A549 (cell line): ENCODE measurements around the gene C5orf58. TPM values are rescaled to one million over a fixed set of nuclear protein-coding genes. Genes with fewer than 3 reads are reported as not detected.

Experiments used
- ATAC-seq, 2 experiments: fragments of 200-7000 bp in 1 of 2; fragments of >200 bp in 1 of 2; cut with Nextera tagmentation in 1 of 2; cut with Tn5 transposase in 1 of 2; 3 replicates each; pipeline versions ENCODE4 v1.8.0 to v1.9.1; 2018 to 2020; ENCODE audit warnings: mild to moderate bottlenecking in 1 of 2, moderate library complexity in 1 of 2
- CTCF ChIA-PET: fragments of 300-600 bp; sonication (Branson Sonifier 250); formaldehyde crosslinking; extraction: SDS; loops from one replicate; lab custom pipeline; 2021; ENCODE audit warnings: antibody characterized with exemption, inconsistent platforms; lab: Yijun Ruan, JAX
- POLR2A ChIA-PET: fragments of 350-600 bp; formaldehyde crosslinking; extraction: SDS; loops from one replicate; lab custom pipeline; 2021; ENCODE audit warnings: antibody characterized with exemption, inconsistent platforms; lab: Yijun Ruan, JAX
- DNase-seq, 2 experiments: peaks; one replicate each; pipeline versions ENCODE4 v3.0.0 to v3.0.0-alpha.2; 2011 to 2016; ENCODE audit warnings: low read depth in 1 of 2, low spot score in 1 of 2
- FAIRE-seq: peaks from 2 replicates; lab custom pipeline; 2011; peaks lifted over from hg19 to GRCh38; lab: Jason Lieb, UNC
- H3K27ac ChIP-seq, 2 experiments: fragments of >200 bp; sonication (Bioruptor Twin); formaldehyde crosslinking; 3 replicates each; pipeline ENCODE4 v1.5.1; 2016 to 2017
- H3K4me1 ChIP-seq: fragments of >200 bp; sonication (Bioruptor Twin); formaldehyde crosslinking; 3 replicates; pipeline ENCODE4 v1.6.1; 2016
- H3K4me2 ChIP-seq: fragments of >200 bp; sonication (Bioruptor Twin); formaldehyde crosslinking; 3 replicates; pipeline ENCODE4 v1.6.1; 2016
- H3K4me3 ChIP-seq: fragments of >200 bp; sonication (Bioruptor Twin); formaldehyde crosslinking; 3 replicates; pipeline ENCODE4 v1.5.1; 2016
- H3K9me3 ChIP-seq: fragments of >200 bp; sonication (Bioruptor Twin); formaldehyde crosslinking; 3 replicates; pipeline ENCODE4 v1.6.1; 2016
- ATOH8 ChIP-seq: fragments of 250-450 bp; sonication (Bioruptor Pico); IDR thresholded peaks from 2 replicates; pipeline ENCODE4 v1.5.0; 2020; ENCODE audit warnings: low read depth, mild to moderate bottlenecking, moderate library complexity
- CBX2 ChIP-seq: fragments of 200-600 bp; sonication (generic); IDR thresholded peaks from 2 replicates; pipeline ENCODE4 v1.6.1; 2016; ENCODE audit warnings: low read depth, mild to moderate bottlenecking, borderline replicate concordance
- CHD2 ChIP-seq: fragments of 150-350 bp; IDR thresholded peaks from 2 replicates; pipeline ENCODE4 v1.6.1; 2014; ENCODE audit warnings: low read length; ENCODE audit not compliant: partially characterized antibody
- CHD4 ChIP-seq: fragments of 200-600 bp; sonication (generic); IDR thresholded peaks from 2 replicates; pipeline ENCODE4 v1.6.1; 2016; ENCODE audit warnings: antibody characterized with exemption, mild to moderate bottlenecking, borderline replicate concordance
- EHF ChIP-seq: fragments of 250-450 bp; sonication (Bioruptor Pico); IDR thresholded peaks from 2 replicates; pipeline ENCODE4 v1.5.0; 2020; ENCODE audit warnings: mild to moderate bottlenecking
- EHMT2 ChIP-seq: fragments of 200-600 bp; sonication (generic); IDR thresholded peaks from 2 replicates; pipeline ENCODE4 v1.6.1; 2016; ENCODE audit warnings: antibody characterized with exemption, low read depth, mild to moderate bottlenecking, moderate library complexity
- ELK1 ChIP-seq: fragments of 150-350 bp; IDR thresholded peaks from 2 replicates; pipeline ENCODE4 v1.6.1; 2014; ENCODE audit warnings: low read depth, mild to moderate bottlenecking, low read length
- FOSB ChIP-seq: fragments of 250-450 bp; sonication (Bioruptor Pico); IDR thresholded peaks from 2 replicates; pipeline ENCODE4 v1.5.0; 2020; ENCODE audit warnings: mild to moderate bottlenecking, moderate library complexity
- FOSL2 ChIP-seq, 2 experiments: fragments of 450-650 bp in 1 of 2; fragments of >200 bp in 1 of 2; sonication (Bioruptor Twin) in 1 of 2; formaldehyde crosslinking; IDR thresholded peaks; 2 replicates each; pipeline versions ENCODE4 v1.5.0 to v1.6.1; 2016 to 2020; ENCODE audit warnings: mild to moderate bottlenecking in 1 of 2, moderate library complexity in 1 of 2
- FOXS1 ChIP-seq: fragments of 250-450 bp; sonication (Bioruptor Pico); IDR thresholded peaks from 2 replicates; pipeline ENCODE4 v1.5.0; 2020; ENCODE audit warnings: mild to moderate bottlenecking, moderate library complexity
- GATA3 ChIP-seq: IDR thresholded peaks from 2 replicates; pipeline ENCODE4 v1.6.1; 2012; ENCODE audit warnings: borderline replicate concordance
- HDAC2 ChIP-seq: fragments of 200-600 bp; sonication (generic); IDR thresholded peaks from 2 replicates; pipeline ENCODE4 v1.6.1; 2016
- HES2 ChIP-seq: fragments of >200 bp; sonication (Bioruptor Twin); formaldehyde crosslinking; IDR thresholded peaks from 2 replicates; pipeline ENCODE4 v1.6.1; 2016
- HOXB13 ChIP-seq: fragments of 250-450 bp; sonication (Bioruptor Pico); IDR thresholded peaks from 2 replicates; pipeline ENCODE4 v1.5.0; 2020; ENCODE audit warnings: low read depth, mild to moderate bottlenecking, moderate library complexity
- JUN ChIP-seq, 2 experiments: fragments of >200 bp; sonication (Bioruptor Twin); formaldehyde crosslinking; IDR thresholded peaks; 2 replicates in 1 of 2; 3 replicates in 1 of 2; pipeline ENCODE4 v1.6.1; 2016 to 2017
- JUNB ChIP-seq: fragments of >200 bp; sonication (Bioruptor Twin); formaldehyde crosslinking; IDR thresholded peaks from 2 replicates; pipeline ENCODE4 v1.6.1; 2016
- KDM5A ChIP-seq: fragments of 200-600 bp; sonication (generic); IDR thresholded peaks from 2 replicates; pipeline ENCODE4 v1.6.1; 2016; ENCODE audit warnings: antibody characterized with exemption, mild to moderate bottlenecking
- MAZ ChIP-seq: fragments of 150-350 bp; IDR thresholded peaks from 2 replicates; pipeline ENCODE4 v1.6.1; 2014; ENCODE audit warnings: antibody characterized with exemption, low read depth, low read length, borderline replicate concordance
- MYC ChIP-seq: IDR thresholded peaks from 2 replicates; pipeline ENCODE4 v1.6.1; 2012; ENCODE audit warnings: mild to moderate bottlenecking, inconsistent platforms, low read length, improper control_type of control experiment, borderline replicate concordance
- NFE2L2 ChIP-seq: fragments of 150-350 bp; conservative IDR thresholded peaks from 2 replicates; pipeline ENCODE4 v1.6.1; 2014; ENCODE audit warnings: low read length
- NPAS2 ChIP-seq: fragments of 250-450 bp; sonication (Bioruptor Pico); IDR thresholded peaks from 2 replicates; pipeline ENCODE4 v1.8.0; 2022; ENCODE audit warnings: mild to moderate bottlenecking, moderate library complexity, borderline replicate concordance
- PHF8 ChIP-seq: fragments of 200-600 bp; sonication (generic); IDR thresholded peaks from 2 replicates; pipeline ENCODE4 v1.6.1; 2016; ENCODE audit warnings: low read depth, mild to moderate bottlenecking, antibody characterized with exemption, moderate library complexity, borderline replicate concordance
- RCOR1 ChIP-seq: fragments of 150-350 bp; IDR thresholded peaks from 2 replicates; pipeline ENCODE4 v1.6.1; 2014; ENCODE audit warnings: antibody characterized with exemption, low read length, low read depth
- SMC3 ChIP-seq: fragments of >200 bp; sonication (Bioruptor Twin); formaldehyde crosslinking; IDR thresholded peaks from 3 replicates; pipeline ENCODE4 v1.6.1; 2018; ENCODE audit warnings: inconsistent platforms
- TP53 ChIP-seq: fragments of 250-450 bp; sonication (Bioruptor Pico); IDR thresholded peaks from 2 replicates; pipeline ENCODE4 v1.5.0; 2021; ENCODE audit warnings: mild to moderate bottlenecking, moderate library complexity
- USF2 ChIP-seq: fragments of 450-650 bp; IDR thresholded peaks from 2 replicates; pipeline ENCODE4 v1.6.1; 2014; ENCODE audit warnings: antibody characterized with exemption
- ZFP36 ChIP-seq: fragments of 450-650 bp; IDR thresholded peaks from 2 replicates; pipeline ENCODE4 v1.6.1; 2014; ENCODE audit warnings: borderline replicate concordance; ENCODE audit not compliant: partially characterized antibody
- ZSCAN20 ChIP-seq: fragments of 250-450 bp; sonication (Bioruptor Pico); IDR thresholded peaks from 2 replicates; pipeline ENCODE4 v1.8.0; 2022; ENCODE audit warnings: mild to moderate bottlenecking, moderate library complexity
- WGBS: methylation state at CpG from one replicate; pipeline ENCODE4 v1.1.6; 2017; ENCODE audit errors: missing lambda C conversion rate; 5-methylcytosine and 5-hydroxymethylcytosine counted together
- polyA plus RNA-seq, 4 experiments: library from polyadenylated mRNA; depleted of rRNA in 3 of 4; stranded (reverse); fragments of >200 nt; fragmentation: RNase III in 1 of 4; extraction: RNeasy Plus Mini Kit Qiagen cat#74134 plus additional on column Dnase treatment in 1 of 4; gene quantifications; 2 replicates in 3 of 4; 3 replicates in 1 of 4; pipeline ENCODE4 v1.2.3, GENCODE V29; 2011 to 2017
- TF ChIP-seq, protein P1 (sequence below): IDR thresholded peaks from 2 replicates; pipeline ENCODE4 v1.6.1; 2012
- TF ChIP-seq, protein P2 (sequence below): fragments of >200 bp; sonication (Bioruptor Twin); formaldehyde crosslinking; IDR thresholded peaks from 3 replicates; pipeline ENCODE4 v1.5.1; 2016

Gene C5orf58
- polyA plus RNA-seq, 2 of the 4 experiments (the other 2 are of a cell fraction), result not detected

GRCh38 chr5:170268884-170269283, 36.1 kb downstream of the C5orf58 start:
- no peak for FAIRE-seq
- Histone ChIP-seq H3K4me2 (no peak overlapping the region), H3K27ac (no peak overlapping the region), H3K9me3 (no peaks in the 10 kb centered on the region), H3K4me3 (no peak overlapping the region), H3K4me1 (peaks cover 9% of the 10 kb centered on the region; the same call in 2 of the 3 replicates)
- POLR2A ChIA-PET, result no interaction called here
- CTCF ChIA-PET, result interaction anchor here (0.8 to 4.6 kb wide), 17 partner anchors 10 to 522 kb away, joined by 3 to 43 read pairs (median 4); partner anchors contain the start of gene C5orf58
- WGBS, result 39% methylated on average over 3 of the region's 3 CpGs
- no peak for ATAC-seq
- no peak for DNase-seq
- TF ChIP-seq RCOR1 (no peak), JUN (IDR thresholded peaks at IDR 0.05) (no peak), CHD4 (no peak), GATA3 (no peak), EHF (CRISPR knock-in tag) (no peak), ZSCAN20 (CRISPR knock-in tag) (no peak), NPAS2 (CRISPR knock-in tag) (no peak), HOXB13 (CRISPR knock-in tag) (no peak), FOSB (CRISPR knock-in tag) (no peak), MAZ (no peak), EHMT2 (no peak), JUNB (no peak), ELK1 (no peak), TP53 (CRISPR knock-in tag) (no peak), HDAC2 (no peak)
- TF ChIP-seq, protein P1, sequence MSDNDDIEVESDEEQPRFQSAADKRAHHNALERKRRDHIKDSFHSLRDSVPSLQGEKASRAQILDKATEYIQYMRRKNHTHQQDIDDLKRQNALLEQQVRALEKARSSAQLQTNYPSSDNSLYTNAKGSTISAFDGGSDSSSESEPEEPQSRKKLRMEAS, result no peak

DNA sequence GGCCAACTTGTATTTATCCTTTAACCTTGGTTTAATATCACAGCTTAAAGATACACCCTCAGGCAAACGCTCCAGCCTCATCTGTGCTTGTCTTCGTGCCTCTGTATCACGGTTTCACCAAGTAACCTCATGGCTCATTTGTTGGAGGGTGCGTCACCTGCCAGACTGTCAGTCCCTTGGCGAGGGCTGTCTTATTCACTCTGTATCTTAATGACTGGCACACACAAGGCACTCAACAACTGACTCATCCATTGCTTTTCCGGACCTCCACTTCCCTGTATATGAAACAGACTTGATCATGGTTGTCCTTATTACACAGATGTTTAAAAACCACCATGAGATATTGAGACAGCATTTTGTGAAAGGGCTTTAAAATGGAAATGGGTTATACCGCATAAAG, 36.8 kb downstream of the C5orf58 start:
- 78% methylated on average over 7 of the region's 7 CpGs for WGBS
- CTCF ChIA-PET, result interaction anchor here (1.2 to 4.6 kb wide), 14 partner anchors 10 to 522 kb away, joined by 3 to 43 read pairs (median 6); no protein-coding TSS in a partner anchor

More for the DNA sequence above, 36.8 kb downstream of the C5orf58 start:
- no peak overlapping the region for H3K27ac ChIP-seq
- no peaks in the 10 kb centered on the region for H3K9me3 ChIP-seq
- ATAC-seq, result no peak
- POLR2A ChIA-PET, result no interaction called here
- peaks cover 12% of the 10 kb centered on the region; the same call in 2 of the 3 replicates for H3K4me1 ChIP-seq
- no peak overlapping the region for H3K4me2 ChIP-seq
- no peak overlapping the region for H3K4me3 ChIP-seq
- DNase-seq, result no peak
- FAIRE-seq, result no peak
- TF ChIP-seq, protein P1, result no peak
- TF ChIP-seq CBX2 (no peak), NFE2L2 (no peak), MYC (no peak), FOXS1 (CRISPR knock-in tag) (no peak), HDAC2 (no peak), HOXB13 (CRISPR knock-in tag) (no peak), PHF8 (no peak), USF2 (no peak), ZFP36 (no peak), FOSL2 (IDR thresholded peaks at IDR 0.05) (no peak), FOSL2 (CRISPR knock-in tag; IDR thresholded peaks at IDR 0.05) (no peak), CHD2 (no peak), KDM5A (no peak), GATA3 (no peak), ATOH8 (CRISPR knock-in tag) (no peak), SMC3 (no peak), HES2 (no peak), ELK1 (no peak)
- TF ChIP-seq, protein P2, sequence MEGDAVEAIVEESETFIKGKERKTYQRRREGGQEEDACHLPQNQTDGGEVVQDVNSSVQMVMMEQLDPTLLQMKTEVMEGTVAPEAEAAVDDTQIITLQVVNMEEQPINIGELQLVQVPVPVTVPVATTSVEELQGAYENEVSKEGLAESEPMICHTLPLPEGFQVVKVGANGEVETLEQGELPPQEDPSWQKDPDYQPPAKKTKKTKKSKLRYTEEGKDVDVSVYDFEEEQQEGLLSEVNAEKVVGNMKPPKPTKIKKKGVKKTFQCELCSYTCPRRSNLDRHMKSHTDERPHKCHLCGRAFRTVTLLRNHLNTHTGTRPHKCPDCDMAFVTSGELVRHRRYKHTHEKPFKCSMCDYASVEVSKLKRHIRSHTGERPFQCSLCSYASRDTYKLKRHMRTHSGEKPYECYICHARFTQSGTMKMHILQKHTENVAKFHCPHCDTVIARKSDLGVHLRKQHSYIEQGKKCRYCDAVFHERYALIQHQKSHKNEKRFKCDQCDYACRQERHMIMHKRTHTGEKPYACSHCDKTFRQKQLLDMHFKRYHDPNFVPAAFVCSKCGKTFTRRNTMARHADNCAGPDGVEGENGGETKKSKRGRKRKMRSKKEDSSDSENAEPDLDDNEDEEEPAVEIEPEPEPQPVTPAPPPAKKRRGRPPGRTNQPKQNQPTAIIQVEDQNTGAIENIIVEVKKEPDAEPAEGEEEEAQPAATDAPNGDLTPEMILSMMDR, result no peak
